Keratinocyte (primary cell): ENCODE results near the gene CCDC149.

Experiments used
- CTCF ChIP-seq, 3 experiments: IDR thresholded peaks in 1 of 3; conservative IDR thresholded peaks in 1 of 3; optimal IDR thresholded peaks in 1 of 3; 2 replicates in 2 of 3; 3 replicates in 1 of 3; pipeline versions ENCODE3 to v1.5.1; 2011; ENCODE audit warnings: low read length in 3 of 3, mild to moderate bottlenecking in 3 of 3, moderate library complexity in 2 of 3, control low read depth in 1 of 3, inconsistent platforms in 1 of 3; ENCODE audit not compliant: insufficient read depth in 2 of 3; ENCODE audit errors: extremely low read depth in 1 of 3
- EZH2 ChIP-seq: IDR thresholded peaks from one replicate; pipeline ENCODE4 v1.6.1; 2012; ENCODE audit warnings: inconsistent platforms, mild to moderate bottlenecking, low read length, moderate library complexity

GRCh38 chr4:24842356-24842755 lies 70.5 kb downstream of the CCDC149 start:
- TF ChIP-seq CTCF (optimal IDR thresholded peaks at IDR 0.05 in 1 of 3, IDR thresholded peaks at IDR 0.05 in 1 of 3, conservative IDR thresholded peaks at IDR 0.05 in 1 of 3; ENCODE audit: extremely low read depth in 1 of 3, insufficient read depth in 2 of 3, low read length in 3 of 3) (no peak), EZH2 (no peak)
